ENCODE data around the gene CLEC18B. TPM values are rescaled to one million over a fixed set of nuclear protein-coding genes. Genes with fewer than 3 reads are reported as not detected.
"Not testable (repeated sequence)": the region's sequence is repeated elsewhere in the genome, so short reads cannot be mapped to it uniquely, and the experiment has no call there.

The CLEC18B gene
- total RNA-seq, 1 experiment from 2014 or later = 2.1 TPM

DNA sequence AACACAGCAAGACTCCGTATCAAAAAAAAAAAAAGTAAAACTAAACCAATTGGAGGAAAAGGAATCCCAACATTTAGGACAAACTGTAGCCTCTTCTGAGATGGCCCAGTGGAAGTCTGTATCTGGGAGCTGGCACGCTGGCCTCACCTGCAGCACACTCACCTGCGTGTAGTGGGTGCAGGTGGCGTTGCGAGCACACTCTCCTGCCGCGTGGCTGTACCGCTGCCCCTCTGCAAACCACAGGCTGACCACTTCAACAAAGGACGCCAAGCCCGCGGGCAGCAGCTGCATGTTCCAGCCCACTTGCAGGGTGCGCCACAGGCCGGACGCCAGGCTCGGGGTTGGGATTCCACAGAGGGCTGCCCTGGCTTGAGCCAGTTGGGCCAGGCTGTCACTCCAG lies 3.4 kb downstream of the CLEC18B start:
- DNase-seq (ENCODE audit: low read depth, low spot score); H3K9ac ChIP-seq (ENCODE audit: low read length); H3K4me3 ChIP-seq (replicated peaks in 1 of 2; ENCODE audit: low read depth in 1 of 2, low read length in 2 of 2); H2AFZ ChIP-seq (ENCODE audit: low read depth, low read length, poor library complexity, severe bottlenecking); H3K4me1 ChIP-seq (ENCODE audit: control insufficient read depth in 1 of 2, insufficient read depth in 2 of 2, low read length in 2 of 2); H3K79me2 ChIP-seq (ENCODE audit: insufficient read depth, low read length); POLR2A ChIA-PET; RAD21 ChIA-PET (ENCODE audit: low non-redundant PET in 1 of 2, low total read pairs in 2 of 2, uncharacterized antibody in 2 of 2, unreplicated experiment in 2 of 2); H4K20me1 ChIP-seq (ENCODE audit: insufficient read depth); intact Hi-C loops (cut with micrococcal nuclease); H3K27me3 ChIP-seq (ENCODE audit: insufficient read depth, low read length); H3K36me3 ChIP-seq (ENCODE audit: control insufficient read depth in 1 of 2, insufficient read depth in 2 of 2, low read length in 2 of 2); BruUV-seq (replicated peaks); H3K27ac ChIP-seq (ENCODE audit: low read depth, low read length); H3K4me2 ChIP-seq (ENCODE audit: low read length); H3K9me3 ChIP-seq (ENCODE audit: control insufficient read depth in 1 of 2, insufficient read depth in 1 of 2, low read depth in 1 of 2, low read length in 2 of 2); H3K9me2 ChIP-seq (ENCODE audit: insufficient read depth); CTCF ChIA-PET: not testable (repeated sequence)
- ATAC-seq = 0 out of 2 replicates have a peak, but pooled peaks have one; percentile 23

DNA sequence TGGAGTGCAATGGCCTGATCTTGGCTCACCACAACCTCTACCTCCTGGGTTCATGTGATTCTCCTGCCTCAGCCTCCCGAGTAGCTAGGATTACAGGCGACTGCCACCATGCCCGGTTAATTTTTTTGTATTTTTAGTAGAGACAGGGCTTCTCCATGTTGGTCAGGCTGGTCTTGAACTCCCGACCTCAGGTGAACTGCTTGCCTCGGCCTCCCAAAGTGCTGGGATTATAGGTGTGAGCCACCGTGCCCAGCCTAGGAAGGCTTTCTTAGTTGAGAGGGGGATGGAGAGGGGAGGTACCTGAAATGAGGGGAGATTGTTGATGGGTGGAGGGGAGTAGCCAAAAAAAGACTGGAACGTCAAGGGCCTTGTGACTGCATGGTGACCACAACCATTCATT lies 7.4 kb downstream of the CLEC18B start:
- CTCF ChIA-PET; H2AFZ ChIP-seq (ENCODE audit: low read depth, low read length, poor library complexity, severe bottlenecking); DNase-seq (ENCODE audit: low read depth, low spot score); H3K4me2 ChIP-seq (ENCODE audit: low read length); H3K9me2 ChIP-seq (ENCODE audit: insufficient read depth); H3K9me3 ChIP-seq (ENCODE audit: control insufficient read depth in 1 of 2, insufficient read depth in 1 of 2, low read depth in 1 of 2, low read length in 2 of 2); H4K20me1 ChIP-seq (ENCODE audit: insufficient read depth); intact Hi-C loops (cut with micrococcal nuclease); POLR2A ChIA-PET; H3K9ac ChIP-seq (ENCODE audit: low read length); RAD21 ChIA-PET (ENCODE audit: low non-redundant PET in 1 of 2, low total read pairs in 2 of 2, uncharacterized antibody in 2 of 2, unreplicated experiment in 2 of 2); H3K79me2 ChIP-seq (ENCODE audit: insufficient read depth, low read length); H3K27me3 ChIP-seq (ENCODE audit: insufficient read depth, low read length); BruUV-seq (replicated peaks); ATAC-seq; H3K36me3 ChIP-seq (ENCODE audit: control insufficient read depth in 1 of 2, insufficient read depth in 2 of 2, low read length in 2 of 2); H3K4me1 ChIP-seq (ENCODE audit: control insufficient read depth in 1 of 2, insufficient read depth in 2 of 2, low read length in 2 of 2); H3K4me3 ChIP-seq (replicated peaks in 1 of 2; ENCODE audit: low read depth in 1 of 2, low read length in 2 of 2); H3K27ac ChIP-seq (ENCODE audit: low read depth, low read length): not testable (repeated sequence)

DNA sequence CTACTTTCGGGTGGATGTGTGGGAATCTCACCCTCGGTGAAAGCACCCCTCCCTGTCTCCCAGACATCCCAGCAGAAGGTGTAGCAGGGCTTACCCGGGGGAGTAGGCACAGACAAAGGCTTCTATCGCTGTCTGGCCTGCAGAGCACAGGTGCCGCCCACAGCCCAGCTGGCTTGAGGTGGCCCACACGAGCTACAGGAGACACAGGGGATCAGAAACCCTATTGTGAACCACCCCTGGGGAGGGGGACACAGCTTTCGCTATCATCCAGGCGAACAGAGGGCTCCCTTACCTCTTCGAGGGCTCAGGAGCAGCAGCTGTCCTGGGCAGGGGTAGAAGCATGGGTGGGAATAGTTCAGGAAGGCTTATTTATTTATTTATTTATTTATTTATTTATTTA lies 7.8 kb downstream of the CLEC18B start:
- RAD21 ChIA-PET (ENCODE audit: low non-redundant PET in 1 of 2, low total read pairs in 2 of 2, uncharacterized antibody in 2 of 2, unreplicated experiment in 2 of 2); H2AFZ ChIP-seq (ENCODE audit: low read depth, low read length, poor library complexity, severe bottlenecking); H3K4me1 ChIP-seq (ENCODE audit: control insufficient read depth in 1 of 2, insufficient read depth in 2 of 2, low read length in 2 of 2); POLR2A ChIA-PET; H3K36me3 ChIP-seq (ENCODE audit: control insufficient read depth in 1 of 2, insufficient read depth in 2 of 2, low read length in 2 of 2); ATAC-seq; H3K4me2 ChIP-seq (ENCODE audit: low read length); H3K27ac ChIP-seq (ENCODE audit: low read depth, low read length); H3K9ac ChIP-seq (ENCODE audit: low read length); BruUV-seq (replicated peaks); DNase-seq (ENCODE audit: low read depth, low spot score); H3K4me3 ChIP-seq (replicated peaks in 1 of 2; ENCODE audit: low read depth in 1 of 2, low read length in 2 of 2); H3K27me3 ChIP-seq (ENCODE audit: insufficient read depth, low read length); H3K79me2 ChIP-seq (ENCODE audit: insufficient read depth, low read length); H3K9me2 ChIP-seq (ENCODE audit: insufficient read depth); H4K20me1 ChIP-seq (ENCODE audit: insufficient read depth); intact Hi-C loops (cut with micrococcal nuclease); H3K9me3 ChIP-seq (ENCODE audit: control insufficient read depth in 1 of 2, insufficient read depth in 1 of 2, low read depth in 1 of 2, low read length in 2 of 2); CTCF ChIA-PET: not testable (repeated sequence)

DNA sequence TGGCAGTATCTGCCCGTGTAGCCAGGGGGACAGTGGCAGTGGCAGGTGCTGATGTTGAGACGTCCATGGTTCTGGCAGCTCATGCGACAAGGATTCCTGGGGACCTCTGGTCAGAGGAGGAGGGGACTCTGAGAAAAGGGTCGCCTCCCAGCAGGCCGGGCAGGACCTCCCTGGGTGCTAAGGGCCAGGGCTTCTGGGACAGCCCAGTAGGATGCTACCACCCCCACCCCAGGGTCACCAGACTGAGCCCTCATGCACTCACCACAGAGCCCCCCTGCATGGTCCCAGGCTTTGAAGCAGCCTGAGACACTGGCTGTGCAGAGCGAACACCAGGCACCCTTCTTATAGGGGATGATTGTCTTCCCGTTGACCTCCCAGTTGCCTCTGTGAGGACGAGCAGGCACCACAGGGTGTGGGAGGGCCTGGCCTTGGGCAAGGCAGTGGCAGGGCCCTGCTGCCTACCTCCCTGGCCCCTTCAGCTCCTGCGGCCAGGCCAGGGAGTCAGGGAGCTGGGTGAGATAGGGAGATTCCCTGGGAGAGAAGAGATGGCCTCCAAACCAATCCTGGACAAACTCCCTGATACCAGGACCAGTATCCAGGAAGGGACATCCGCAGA lies 8.4 kb downstream of the CLEC18B start:
- H3K36me3 ChIP-seq (ENCODE audit: control insufficient read depth in 1 of 2, insufficient read depth in 2 of 2, low read length in 2 of 2); POLR2A ChIA-PET; H3K27ac ChIP-seq (ENCODE audit: low read depth, low read length); DNase-seq (ENCODE audit: low read depth, low spot score); H3K4me1 ChIP-seq (ENCODE audit: control insufficient read depth in 1 of 2, insufficient read depth in 2 of 2, low read length in 2 of 2); CTCF ChIA-PET; H4K20me1 ChIP-seq (ENCODE audit: insufficient read depth); RAD21 ChIA-PET (ENCODE audit: low non-redundant PET in 1 of 2, low total read pairs in 2 of 2, uncharacterized antibody in 2 of 2, unreplicated experiment in 2 of 2); H3K4me3 ChIP-seq (replicated peaks in 1 of 2; ENCODE audit: low read depth in 1 of 2, low read length in 2 of 2); H3K9ac ChIP-seq (ENCODE audit: low read length); ATAC-seq; H3K9me2 ChIP-seq (ENCODE audit: insufficient read depth); H3K27me3 ChIP-seq (ENCODE audit: insufficient read depth, low read length); intact Hi-C loops (cut with micrococcal nuclease); H3K79me2 ChIP-seq (ENCODE audit: insufficient read depth, low read length); H2AFZ ChIP-seq (ENCODE audit: low read depth, low read length, poor library complexity, severe bottlenecking); H3K4me2 ChIP-seq (ENCODE audit: low read length); H3K9me3 ChIP-seq (ENCODE audit: control insufficient read depth in 1 of 2, insufficient read depth in 1 of 2, low read depth in 1 of 2, low read length in 2 of 2); BruUV-seq (replicated peaks): not testable (repeated sequence)

Data from HCT116 (cell line).